DND-41 (cell line): ENCODE data around the gene TIMM50.

Experiments used
- ATAC-seq: fragments of 200-7000 bp; cut with Tn5 transposase; 3 replicates; pipeline ENCODE4 v1.9.1; 2021; ENCODE audit warnings: low read depth; ENCODE audit not compliant: insufficient read depth
- DNase-seq: peaks from one replicate; pipeline ENCODE4 v3.0.0-alpha.2; 2020
- H2AFZ ChIP-seq: 2 replicates; pipeline ENCODE4 v1.6.0; 2012; ENCODE audit warnings: low read depth, low read length
- H3K27ac ChIP-seq: 2 replicates; pipeline ENCODE4 v1.5.1; 2012; ENCODE audit warnings: low read length, inconsistent platforms
- H3K27me3 ChIP-seq: fragments of 200-600 bp; sonication (generic); 2 replicates; pipeline ENCODE4 v1.6.0; 2012; ENCODE audit warnings: low read length, mild to moderate bottlenecking, inconsistent platforms; ENCODE audit not compliant: insufficient read depth, poor library complexity
- H3K36me3 ChIP-seq: 2 replicates; pipeline ENCODE4 v1.5.1; 2012; ENCODE audit warnings: low read length, inconsistent platforms; ENCODE audit not compliant: insufficient read depth
- H3K4me1 ChIP-seq: 2 replicates; pipeline ENCODE4 v1.5.1; 2012; ENCODE audit warnings: mild to moderate bottlenecking, low read length; ENCODE audit not compliant: insufficient read depth
- H3K4me2 ChIP-seq: 2 replicates; pipeline ENCODE4 v1.6.0; 2012; ENCODE audit warnings: mild to moderate bottlenecking, moderate library complexity, low read length, inconsistent platforms; ENCODE audit not compliant: insufficient read depth
- H3K4me3 ChIP-seq, 2 experiments: fragments of 200-600 bp in 1 of 2; shearing (Covaris generic) in 1 of 2; 2 replicates each; pipeline ENCODE4 v1.5.1; 2012 to 2016; ENCODE audit warnings: inconsistent platforms in 2 of 2, low read length in 2 of 2, mild to moderate bottlenecking in 2 of 2, low read depth in 1 of 2, moderate library complexity in 1 of 2
- H3K79me2 ChIP-seq: 2 replicates; pipeline ENCODE4 v1.6.0; 2012; ENCODE audit warnings: low read length, inconsistent platforms; ENCODE audit not compliant: insufficient read depth
- H3K9ac ChIP-seq: 2 replicates; pipeline ENCODE4 v1.6.0; 2012; ENCODE audit warnings: low read depth, mild to moderate bottlenecking, inconsistent platforms, low read length, moderate library complexity
- H3K9me3 ChIP-seq: 2 replicates; pipeline ENCODE4 v1.5.1; 2012; ENCODE audit warnings: low read length, moderate library complexity, mild to moderate bottlenecking, inconsistent platforms; ENCODE audit not compliant: insufficient read depth, severe bottlenecking
- H4K20me1 ChIP-seq: 2 replicates; pipeline ENCODE4 v1.6.0; 2012; ENCODE audit warnings: low read length; ENCODE audit not compliant: insufficient read depth
- EZH2 ChIP-seq: IDR thresholded peaks from 3 replicates; pipeline ENCODE4 v1.6.1; 2012; ENCODE audit warnings: borderline replicate concordance, low read depth, mild to moderate bottlenecking, moderate library complexity, low read length, inconsistent platforms; ENCODE audit not compliant: severe bottlenecking
- TF ChIP-seq, protein P1 (sequence below): IDR thresholded peaks from 2 replicates; pipeline ENCODE4 v1.5.1; 2012; ENCODE audit warnings: borderline replicate concordance, low read length, moderate library complexity, mild to moderate bottlenecking; ENCODE audit not compliant: poor library complexity, severe bottlenecking; ENCODE audit errors: extremely low read depth

The TIMM50 gene

DNA sequence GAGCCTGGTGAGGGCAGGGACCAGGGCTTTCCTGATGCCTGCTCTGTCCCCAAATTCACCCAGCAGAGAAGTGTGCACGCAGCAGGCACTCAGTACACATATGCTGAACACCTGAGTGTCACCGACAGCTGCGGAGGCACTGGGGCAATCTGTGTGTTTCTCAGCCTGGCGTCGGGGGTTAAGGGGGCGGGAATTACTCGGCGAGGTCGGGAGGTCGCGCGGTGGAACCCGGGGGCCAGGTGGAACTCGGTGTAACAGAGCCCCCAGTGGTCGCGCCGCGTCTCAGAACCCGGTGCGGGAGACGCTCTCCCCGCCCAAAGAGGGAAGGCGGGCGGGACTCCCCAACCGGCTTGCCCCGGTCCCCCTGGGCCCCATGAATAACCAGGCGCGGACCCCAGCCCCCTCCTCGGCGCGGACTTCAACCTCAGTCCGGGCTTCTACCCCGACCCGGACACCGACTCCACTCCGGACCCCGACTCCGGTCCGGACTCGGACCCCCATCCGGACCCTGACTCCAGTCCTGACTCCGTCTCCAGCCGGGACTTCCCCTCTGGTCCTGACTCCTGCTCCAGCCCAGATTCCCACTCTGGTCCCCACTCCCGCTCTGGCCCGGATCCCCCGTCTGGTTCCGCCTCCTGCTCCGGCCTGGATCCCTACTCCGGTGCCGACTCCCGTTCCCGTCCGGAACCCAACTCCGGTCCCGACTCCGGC is 34.4 kb downstream of the TIMM50 start, which contains the start of gene SELENOV:
SELENOV (plus strand) TSS at position 300 of the 711 bp plus-strand sequence; CDS start at position 374, 74 bp downstream.
- H3K4me2 ChIP-seq: no peak within 1 kb of the TSS
- no peak for TF ChIP-seq EZH2
- no peaks in the 10 kb centered on the region for H3K9me3 ChIP-seq
- no peak for DNase-seq
- H3K4me1 ChIP-seq: no peaks in the 10 kb centered on the region
- no peak within 1 kb of the TSS for H3K9ac ChIP-seq
- no peaks in the 10 kb centered on the region for H3K27me3 ChIP-seq
- no peak within 1 kb of the TSS for H2AFZ ChIP-seq
- H4K20me1 ChIP-seq: no peaks in the 10 kb centered on the region
- H3K36me3 ChIP-seq: no peaks in the 10 kb centered on the region
- no peak for ATAC-seq
- no peak within 1 kb of the TSS for H3K4me3 ChIP-seq
- no peaks in the 10 kb centered on the region for H3K79me2 ChIP-seq
- no peak within 1 kb of the TSS for H3K27ac ChIP-seq

DNA sequence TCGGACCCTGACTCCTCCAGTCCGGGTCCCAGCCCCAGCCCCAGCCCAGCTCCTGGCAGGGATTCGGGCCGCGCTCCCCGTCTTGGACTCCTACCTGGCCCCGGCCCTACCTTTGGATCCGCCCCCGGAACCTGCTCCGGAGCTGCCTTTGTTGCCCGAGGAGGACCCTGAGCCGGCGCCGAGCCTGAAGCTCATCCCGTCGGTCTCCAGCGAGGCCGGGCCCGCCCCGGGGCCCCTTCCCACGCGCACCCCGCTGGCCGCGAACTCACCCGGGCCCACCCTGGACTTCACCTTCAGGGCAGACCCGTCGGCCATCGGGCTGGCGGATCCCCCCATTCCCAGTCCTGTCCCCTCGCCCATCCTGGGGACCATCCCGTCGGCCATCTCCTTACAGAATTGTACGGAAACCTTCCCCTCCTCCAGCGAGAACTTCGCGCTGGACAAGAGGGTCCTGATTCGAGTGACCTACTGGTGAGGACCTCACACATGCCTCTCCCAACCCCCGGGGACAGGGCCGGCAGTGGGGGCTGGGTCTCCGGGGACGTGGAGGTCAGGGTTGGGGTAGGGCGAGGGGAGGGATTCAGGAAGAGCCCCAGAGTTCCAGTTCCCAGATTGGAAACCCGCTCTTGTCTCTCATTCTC is 35.0 kb downstream of the TIMM50 start:
- Histone ChIP-seq H3K4me3 (no peak overlapping the region), H3K4me2 (no peak overlapping the region), H3K36me3 (no peaks in the 10 kb centered on the region), H3K79me2 (no peaks in the 10 kb centered on the region), H3K9me3 (no peaks in the 10 kb centered on the region), H2AFZ (no peak overlapping the region), H4K20me1 (no peaks in the 10 kb centered on the region), H3K4me1 (no peaks in the 10 kb centered on the region), H3K9ac (no peak overlapping the region), H3K27ac (no peak overlapping the region), H3K27me3 (no peaks in the 10 kb centered on the region)
- DNase-seq (no peak), ATAC-seq (no peak)
- TF ChIP-seq, protein P1, sequence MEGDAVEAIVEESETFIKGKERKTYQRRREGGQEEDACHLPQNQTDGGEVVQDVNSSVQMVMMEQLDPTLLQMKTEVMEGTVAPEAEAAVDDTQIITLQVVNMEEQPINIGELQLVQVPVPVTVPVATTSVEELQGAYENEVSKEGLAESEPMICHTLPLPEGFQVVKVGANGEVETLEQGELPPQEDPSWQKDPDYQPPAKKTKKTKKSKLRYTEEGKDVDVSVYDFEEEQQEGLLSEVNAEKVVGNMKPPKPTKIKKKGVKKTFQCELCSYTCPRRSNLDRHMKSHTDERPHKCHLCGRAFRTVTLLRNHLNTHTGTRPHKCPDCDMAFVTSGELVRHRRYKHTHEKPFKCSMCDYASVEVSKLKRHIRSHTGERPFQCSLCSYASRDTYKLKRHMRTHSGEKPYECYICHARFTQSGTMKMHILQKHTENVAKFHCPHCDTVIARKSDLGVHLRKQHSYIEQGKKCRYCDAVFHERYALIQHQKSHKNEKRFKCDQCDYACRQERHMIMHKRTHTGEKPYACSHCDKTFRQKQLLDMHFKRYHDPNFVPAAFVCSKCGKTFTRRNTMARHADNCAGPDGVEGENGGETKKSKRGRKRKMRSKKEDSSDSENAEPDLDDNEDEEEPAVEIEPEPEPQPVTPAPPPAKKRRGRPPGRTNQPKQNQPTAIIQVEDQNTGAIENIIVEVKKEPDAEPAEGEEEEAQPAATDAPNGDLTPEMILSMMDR: no peak
- no peak for TF ChIP-seq EZH2

DNA sequence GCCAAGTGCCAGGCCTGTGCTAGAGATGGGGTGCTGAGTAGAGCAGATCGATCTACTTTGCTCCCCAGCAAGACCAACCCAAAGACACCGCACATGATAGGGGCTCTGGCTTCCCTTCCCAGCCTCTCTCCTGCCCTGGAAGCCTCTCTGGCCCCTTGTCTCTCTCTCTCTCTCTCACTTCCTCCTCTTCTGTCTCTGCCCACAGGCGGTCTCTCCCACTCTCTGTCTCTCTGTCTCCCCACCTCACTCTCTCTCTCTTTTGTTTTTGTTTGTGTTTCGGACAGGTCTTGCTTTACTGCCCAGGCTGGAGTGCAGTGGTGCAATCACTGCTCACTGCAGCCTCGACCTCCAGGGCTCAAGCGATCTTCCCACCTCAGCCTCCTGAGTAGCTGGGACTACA is 35.6 kb downstream of the TIMM50 start:
- no peak overlapping the region for H3K9ac ChIP-seq

DNA sequence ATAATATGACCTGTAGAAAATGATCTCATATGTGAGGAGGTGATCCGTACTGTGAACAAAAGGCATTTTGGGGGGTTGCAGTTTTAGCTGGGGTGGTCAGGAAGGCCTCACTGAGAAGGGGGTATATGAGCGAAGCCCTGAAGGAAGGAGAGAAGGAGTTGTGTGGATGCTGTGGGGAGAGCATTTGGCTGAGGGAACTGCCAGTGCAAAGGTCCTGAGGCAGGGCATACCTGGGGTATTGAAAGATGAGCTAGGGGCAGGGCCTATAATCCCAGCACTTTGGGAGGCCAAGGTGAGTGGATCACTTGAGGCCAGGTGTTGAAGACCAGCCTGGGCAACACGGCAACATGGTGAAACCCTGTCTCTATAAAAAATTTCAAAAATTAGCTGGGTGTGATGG is 36.8 kb downstream of the TIMM50 start:
- Histone ChIP-seq H3K4me3 (no peak overlapping the region), H3K27me3 (no peaks in the 10 kb centered on the region), H3K4me2 (no peak overlapping the region), H4K20me1 (no peaks in the 10 kb centered on the region), H3K27ac (no peak overlapping the region), H3K4me1 (no peaks in the 10 kb centered on the region), H3K36me3 (no peaks in the 10 kb centered on the region), H3K9ac (no peak overlapping the region), H3K9me3 (no peaks in the 10 kb centered on the region), H3K79me2 (no peaks in the 10 kb centered on the region), H2AFZ (no peak overlapping the region)
- ATAC-seq: no peak
- TF ChIP-seq, protein P1: no peak
- no peak for TF ChIP-seq EZH2
- no peak for DNase-seq

More for the DNA sequence above, 35.6 kb downstream of the TIMM50 start:
- no peak overlapping the region for H3K27ac ChIP-seq
- H2AFZ ChIP-seq: no peak overlapping the region
- no peaks in the 10 kb centered on the region for H3K9me3 ChIP-seq
- DNase-seq (no peak), ATAC-seq (no peak)
- no peaks in the 10 kb centered on the region for H4K20me1 ChIP-seq
- no peak for TF ChIP-seq EZH2
- TF ChIP-seq, protein P1: no peak
- H3K4me1 ChIP-seq: no peaks in the 10 kb centered on the region
- no peak overlapping the region for H3K4me3 ChIP-seq
- H3K79me2 ChIP-seq: no peaks in the 10 kb centered on the region
- no peak overlapping the region for H3K4me2 ChIP-seq
- no peaks in the 10 kb centered on the region for H3K27me3 ChIP-seq
- H3K36me3 ChIP-seq: no peaks in the 10 kb centered on the region
